HEK293T (cell line): Measurements from ENCODE around the gene CHRNA10.

Experiments
- BHLHE40 ChIP-seq: fragments of 450-650 bp; IDR thresholded peaks from 2 replicates; pipeline ENCODE4 v1.6.1; 2016; ENCODE audit warnings: mild to moderate bottlenecking, moderate library complexity, borderline replicate concordance
- CTBP1 ChIP-seq: fragments of 450-650 bp; IDR thresholded peaks from 2 replicates; pipeline ENCODE4 v1.6.1; 2016; ENCODE audit warnings: borderline replicate concordance
- ELF4 ChIP-seq: fragments of 450-650 bp; IDR thresholded peaks from 2 replicates; pipeline ENCODE4 v1.6.1; 2017; ENCODE audit warnings: antibody characterized with exemption
- FOXA1 ChIP-seq: fragments of 450-650 bp; IDR thresholded peaks from 2 replicates; pipeline ENCODE4 v1.6.1; 2016; ENCODE audit warnings: mild to moderate bottlenecking
- FOXK2 ChIP-seq: fragments of 450-650 bp; IDR thresholded peaks from 2 replicates; pipeline ENCODE4 v1.6.1; 2016; ENCODE audit warnings: mild to moderate bottlenecking
- FOXM1 ChIP-seq: fragments of 450-650 bp; IDR thresholded peaks from 2 replicates; pipeline ENCODE4 v1.6.1; 2017; ENCODE audit warnings: mild to moderate bottlenecking, borderline replicate concordance
- HDGF ChIP-seq: fragments of 450-650 bp; IDR thresholded peaks from 2 replicates; pipeline ENCODE4 v1.6.1; 2017; ENCODE audit warnings: antibody characterized with exemption, borderline replicate concordance
- LEF1 ChIP-seq: fragments of 450-650 bp; IDR thresholded peaks from 2 replicates; pipeline ENCODE4 v1.6.1; 2017; ENCODE audit warnings: mild to moderate bottlenecking, borderline replicate concordance
- NFRKB ChIP-seq: fragments of 450-650 bp; IDR thresholded peaks from 2 replicates; pipeline ENCODE4 v1.6.1; 2016; ENCODE audit warnings: mild to moderate bottlenecking, moderate library complexity
- SP1 ChIP-seq: fragments of 450-650 bp; IDR thresholded peaks from 2 replicates; pipeline ENCODE4 v1.6.1; 2017
- SUZ12 ChIP-seq: fragments of 450-650 bp; IDR thresholded peaks from 2 replicates; pipeline ENCODE4 v1.6.1; 2016; ENCODE audit warnings: mild to moderate bottlenecking
- TARDBP ChIP-seq: fragments of 450-650 bp; IDR thresholded peaks from 2 replicates; pipeline ENCODE4 v1.6.1; 2016
- ZNF384 ChIP-seq: fragments of 450-650 bp; IDR thresholded peaks from 2 replicates; pipeline ENCODE4 v1.6.1; 2016
- TF ChIP-seq, protein P1 (sequence below): fragments of 450-650 bp; IDR thresholded peaks from 2 replicates; pipeline ENCODE4 v1.6.1; 2016

DNA sequence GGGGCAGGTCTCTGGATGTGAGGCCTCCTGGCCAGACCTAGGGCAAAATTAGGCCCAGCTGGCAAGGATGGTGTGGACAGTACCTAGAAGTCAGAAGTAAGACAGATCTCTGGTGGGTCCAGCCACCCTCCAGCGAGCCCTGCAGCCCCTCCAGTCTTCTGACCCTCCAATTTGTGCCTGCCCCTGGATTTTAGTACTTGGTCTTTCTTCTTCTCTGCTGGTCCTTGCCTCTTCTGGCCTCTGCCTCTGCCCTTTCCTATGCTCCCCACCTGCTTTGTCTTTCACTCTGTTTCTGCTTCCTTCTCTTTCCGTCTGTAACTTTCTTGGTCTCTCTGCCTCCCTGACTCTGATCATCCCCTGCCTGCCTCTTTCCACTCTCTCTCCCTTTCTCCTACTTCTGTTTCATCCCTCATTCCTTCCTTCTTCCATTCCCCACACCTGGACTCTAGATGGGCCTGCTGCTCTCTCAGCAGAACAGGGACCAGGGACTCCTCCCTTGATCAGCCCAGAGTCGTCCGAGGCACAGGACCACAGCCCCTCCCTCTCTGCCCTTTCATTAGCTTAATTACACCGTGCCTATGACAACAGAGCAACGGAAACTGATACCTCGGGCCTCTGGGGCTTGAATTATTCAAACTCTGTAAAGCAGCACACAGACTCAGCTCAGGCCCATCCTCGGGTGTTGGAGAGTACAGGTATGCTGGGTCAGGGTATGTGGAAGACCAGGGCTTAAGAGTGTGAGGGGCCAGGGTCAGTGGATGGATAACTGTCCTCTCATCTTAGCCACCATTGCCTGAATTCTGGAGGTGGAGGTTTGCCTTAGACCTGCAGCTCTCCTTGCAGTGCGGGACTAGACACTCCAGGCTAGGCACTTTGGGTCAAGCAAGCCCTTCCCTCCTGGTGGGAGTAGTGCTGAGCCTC, at the start of gene CHRNA10:
- no peak for TF ChIP-seq FOXM1
- no peak for TF ChIP-seq HDGF
- no peak for TF ChIP-seq SUZ12
- no peak for TF ChIP-seq FOXA1
- no peak for TF ChIP-seq TARDBP
- no peak for TF ChIP-seq NFRKB
- TF ChIP-seq BHLHE40 = no peak
- no peak for TF ChIP-seq ZNF384
- TF ChIP-seq SP1 = no peak
- no peak for TF ChIP-seq CTBP1
- TF ChIP-seq ELF4 = no peak
- TF ChIP-seq LEF1 = no peak
- TF ChIP-seq, protein P1, sequence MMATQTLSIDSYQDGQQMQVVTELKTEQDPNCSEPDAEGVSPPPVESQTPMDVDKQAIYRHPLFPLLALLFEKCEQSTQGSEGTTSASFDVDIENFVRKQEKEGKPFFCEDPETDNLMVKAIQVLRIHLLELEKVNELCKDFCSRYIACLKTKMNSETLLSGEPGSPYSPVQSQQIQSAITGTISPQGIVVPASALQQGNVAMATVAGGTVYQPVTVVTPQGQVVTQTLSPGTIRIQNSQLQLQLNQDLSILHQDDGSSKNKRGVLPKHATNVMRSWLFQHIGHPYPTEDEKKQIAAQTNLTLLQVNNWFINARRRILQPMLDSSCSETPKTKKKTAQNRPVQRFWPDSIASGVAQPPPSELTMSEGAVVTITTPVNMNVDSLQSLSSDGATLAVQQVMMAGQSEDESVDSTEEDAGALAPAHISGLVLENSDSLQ = no peak
- TF ChIP-seq FOXK2 = no peak
